ENCODE measurements around the gene SPRR4. TPM values are rescaled to one million over a fixed set of nuclear protein-coding genes. Genes with fewer than 3 reads are reported as not detected.

SPRR4 gene
- polyA plus RNA-seq, 1 donor (not counting 4 experiments of a cell fraction or from before 2014, with no cell fraction given): 1.9 TPM

GRCh38 chr1:152961226-152961891, 9.1 kb upstream of the SPRR4 start:
- FAIRE-seq: no peak

DNA sequence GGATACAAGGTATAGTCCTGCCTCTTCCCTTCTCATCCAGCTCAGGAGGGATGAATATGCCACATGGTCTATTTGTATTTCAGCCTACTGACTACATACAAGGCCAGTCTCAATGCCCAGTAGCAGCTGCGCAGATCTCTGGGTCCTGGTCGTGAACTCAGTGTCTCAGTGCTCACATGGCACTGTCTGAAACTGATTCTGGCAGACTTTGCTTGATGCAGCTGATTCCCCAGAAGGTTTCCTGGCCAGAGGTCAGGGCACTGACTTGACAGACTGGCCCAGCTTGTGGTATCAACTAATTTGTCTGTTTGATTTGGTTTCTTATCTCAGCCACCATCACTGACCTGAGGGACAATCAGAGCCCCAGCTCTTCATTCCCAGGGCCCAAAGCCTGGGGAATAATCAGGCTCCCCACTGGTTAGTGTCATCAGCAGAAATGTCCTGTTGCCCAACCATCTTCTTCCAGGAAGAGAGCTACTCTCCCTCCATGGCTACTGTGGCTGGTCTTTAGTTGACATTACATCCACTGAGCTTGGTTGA, 7.5 kb upstream of the SPRR4 start:
- DNase-seq (ENCODE audit: low read depth, low spot score) (no peak), FAIRE-seq (no peak)
- Histone ChIP-seq H3K9me3 (ENCODE audit: control insufficient read depth, low read depth, low read length) (no peaks in the 10 kb centered on the region), H4K20me1 (ENCODE audit: control insufficient read depth, extremely low read depth, insufficient read depth, low read length) (no peaks in the 10 kb centered on the region), H3K27ac (ENCODE audit: control insufficient read depth, insufficient read depth, low read length) (no peak overlapping the region), H3K4me3 (ENCODE audit: control insufficient read depth in 2 of 3, extremely low read depth in 1 of 3, insufficient read depth in 2 of 3, low read depth in 1 of 3, low read length in 3 of 3) (no peak overlapping the region), H3K36me3 (ENCODE audit: control insufficient read depth in 2 of 2, extremely low read depth in 1 of 2, insufficient read depth in 2 of 2, low read length in 2 of 2) (no peaks in the 10 kb centered on the region), H3K9me1 (ENCODE audit: control insufficient read depth, extremely low read depth, insufficient read depth, low read length) (no peaks in the 10 kb centered on the region), H3K4me1 (ENCODE audit: control insufficient read depth, extremely low read depth, insufficient read depth, low read length) (peaks cover 10% of the 10 kb centered on the region), H3K9ac (ENCODE audit: control insufficient read depth, extremely low read depth, insufficient read depth, low read length) (no peak overlapping the region), H3K79me2 (ENCODE audit: control insufficient read depth, insufficient read depth, low read length) (no peaks in the 10 kb centered on the region), H3K27me3 (ENCODE audit: control insufficient read depth, extremely low read depth, insufficient read depth, low read length) (no peaks in the 10 kb centered on the region), H3K4me2 (ENCODE audit: control insufficient read depth, extremely low read depth, insufficient read depth, low read depth, low read length) (no peak overlapping the region), H2AFZ (ENCODE audit: control insufficient read depth, low read length) (no peak overlapping the region)
- dilution Hi-C loops (cut with MboI; ENCODE audit: extremely low pct_ligation_motif_present, low sequenced_read_pairs): no loop called here
- TF ChIP-seq CTCF (optimal IDR thresholded peaks at IDR 0.05 in 1 of 3, IDR thresholded peaks at IDR 0.05 in 1 of 3, conservative IDR thresholded peaks at IDR 0.05 in 1 of 3; ENCODE audit: extremely low read depth in 1 of 3, insufficient read depth in 2 of 3, low read length in 3 of 3) (no peak), EZH2 (IDR thresholded peaks at IDR 0.05; ENCODE audit: low read length) (no peak)

More at GRCh38 chr1:152961226-152961891, 9.1 kb upstream of the SPRR4 start:
- Histone ChIP-seq H3K9me3 (ENCODE audit: control insufficient read depth, low read depth, low read length) (no peaks in the 10 kb centered on the region), H3K9me1 (ENCODE audit: control insufficient read depth, extremely low read depth, insufficient read depth, low read length) (no peaks in the 10 kb centered on the region), H3K27ac (ENCODE audit: control insufficient read depth, insufficient read depth, low read length) (no peak overlapping the region), H3K36me3 (ENCODE audit: control insufficient read depth in 2 of 2, extremely low read depth in 1 of 2, insufficient read depth in 2 of 2, low read length in 2 of 2) (no peaks in the 10 kb centered on the region), H4K20me1 (ENCODE audit: control insufficient read depth, extremely low read depth, insufficient read depth, low read length) (no peaks in the 10 kb centered on the region), H2AFZ (ENCODE audit: control insufficient read depth, low read length) (no peak overlapping the region), H3K9ac (ENCODE audit: control insufficient read depth, extremely low read depth, insufficient read depth, low read length) (no peak overlapping the region), H3K27me3 (ENCODE audit: control insufficient read depth, extremely low read depth, insufficient read depth, low read length) (no peaks in the 10 kb centered on the region), H3K4me3 (ENCODE audit: control insufficient read depth in 2 of 3, extremely low read depth in 1 of 3, insufficient read depth in 2 of 3, low read depth in 1 of 3, low read length in 3 of 3) (no peak overlapping the region), H3K79me2 (ENCODE audit: control insufficient read depth, insufficient read depth, low read length) (no peaks in the 10 kb centered on the region), H3K4me2 (ENCODE audit: control insufficient read depth, extremely low read depth, insufficient read depth, low read depth, low read length) (no peak overlapping the region), H3K4me1 (ENCODE audit: control insufficient read depth, extremely low read depth, insufficient read depth, low read length) (no peaks in the 10 kb centered on the region)
- TF ChIP-seq CTCF (optimal IDR thresholded peaks at IDR 0.05 in 1 of 3, IDR thresholded peaks at IDR 0.05 in 1 of 3, conservative IDR thresholded peaks at IDR 0.05 in 1 of 3; ENCODE audit: extremely low read depth in 1 of 3, insufficient read depth in 2 of 3, low read length in 3 of 3): no peak
- TF ChIP-seq EZH2 (IDR thresholded peaks at IDR 0.05; ENCODE audit: low read length): no peak
- dilution Hi-C loops (cut with MboI; ENCODE audit: extremely low pct_ligation_motif_present, low sequenced_read_pairs): no loop called here
- no peak for DNase-seq (ENCODE audit: low read depth, low spot score)
